ENCODE results near the gene RAVER1.
"Not testable (repeated sequence)": the region's sequence is repeated elsewhere in the genome, so short reads cannot be mapped to it uniquely, and the experiment has no call there.

Gene RAVER1

GRCh38 chr19:10332965-10333757 lies at the start of gene RAVER1:
RAVER1 (minus strand) TSS chr19:10333529; CDS start chr19:10333507, 22 bp downstream.
- DNase-seq = peak; percentile 93

GRCh38 chr19:10383223-10383499 lies 49.8 kb upstream of the RAVER1 start:
- DNase-seq = not testable (repeated sequence)

- peak; percentile 93 for DNase-seq
Measured at GRCh38 chr19:10380313-10381102, 47.2 kb upstream of the RAVER1 start, which contains the start of gene TYK2. TYK2 (minus strand) TSS chr19:10380572; CDS start chr19:10378406, 2,166 bp downstream.

GRCh38 chr19:10379880-10380312 lies 46.6 kb upstream of the RAVER1 start:
- DNase-seq = no peak

GRCh38 chr19:10378124-10378523 lies 44.8 kb upstream of the RAVER1 start:
- DNase-seq = no peak

GRCh38 chr19:10377140-10377640 lies 43.9 kb upstream of the RAVER1 start:
- DNase-seq = not testable (repeated sequence)

- no peak for DNase-seq
Measured at GRCh38 chr19:10374931-10375330, 41.6 kb upstream of the RAVER1 start.

GRCh38 chr19:10372690-10373089 lies 39.4 kb upstream of the RAVER1 start:
- no peak for DNase-seq

- DNase-seq = no peak
Measured at GRCh38 chr19:10368101-10368803, 34.9 kb upstream of the RAVER1 start.

GRCh38 chr19:10366950-10367512 lies 33.7 kb upstream of the RAVER1 start:
- not testable (repeated sequence) for DNase-seq

GRCh38 chr19:10365518-10365917 lies 32.2 kb upstream of the RAVER1 start:
- DNase-seq = no peak

GRCh38 chr19:10364644-10365043 lies 31.3 kb upstream of the RAVER1 start:
- no peak for DNase-seq

GRCh38 chr19:10363789-10364281 lies 30.5 kb upstream of the RAVER1 start:
- DNase-seq = no peak

GRCh38 chr19:10362259-10362658 lies 28.9 kb upstream of the RAVER1 start:
- no peak for DNase-seq

GRCh38 chr19:10361569-10362011 lies 28.3 kb upstream of the RAVER1 start:
- DNase-seq = no peak

GRCh38 chr19:10356431-10356830 lies 23.1 kb upstream of the RAVER1 start:
- no peak for DNase-seq

- DNase-seq = no peak
Measured at GRCh38 chr19:10353793-10354391, 20.6 kb upstream of the RAVER1 start.

- no peak for DNase-seq
Measured at GRCh38 chr19:10352764-10353671, 19.7 kb upstream of the RAVER1 start.

- no peak for DNase-seq
Measured at GRCh38 chr19:10346509-10346908, 13.2 kb upstream of the RAVER1 start.

GRCh38 chr19:10344780-10345179 lies 11.5 kb upstream of the RAVER1 start:
- DNase-seq = no peak

- DNase-seq = no peak
Measured at GRCh38 chr19:10343495-10343894, 10.2 kb upstream of the RAVER1 start.

All from kidney glomerular epithelial cell (primary cell).